Cardiac muscle cell (in vitro differentiated cells and primary cell): ENCODE data around the gene FBXO34. TPM values are rescaled to one million over a fixed set of nuclear protein-coding genes. Genes with fewer than 3 reads are reported as not detected.

Source experiments
- DNase-seq, 2 donors: peaks; one replicate each; pipeline versions ENCODE4 v3.0.0 to v3.0.0-alpha.2; 2010 to 2017; ENCODE audit warnings: low read depth in 1 of 2, low spot score in 1 of 2
- H3K27ac ChIP-seq: fragments of 200-600 bp; sonication (generic); 2 replicates; pipeline ENCODE4 v1.5.1; 2016
- H3K27me3 ChIP-seq: fragments of 200-600 bp; sonication (generic); 2 replicates; pipeline ENCODE4 v1.6.0; 2016; ENCODE audit warnings: control low read depth
- H3K36me3 ChIP-seq: fragments of 200-600 bp; sonication (generic); 2 replicates; pipeline ENCODE4 v1.5.1; 2016; ENCODE audit warnings: control low read depth
- H3K4me1 ChIP-seq: fragments of 200-600 bp; sonication (generic); 2 replicates; pipeline ENCODE4 v1.8.1; 2017; ENCODE audit warnings: low read depth, mild to moderate bottlenecking, mixed run types
- H3K4me3 ChIP-seq: fragments of 200-600 bp; sonication (generic); 2 replicates; pipeline ENCODE4 v1.5.1; 2016; ENCODE audit warnings: mild to moderate bottlenecking
- H3K9me3 ChIP-seq: fragments of 200-600 bp; sonication (generic); 2 replicates; pipeline ENCODE4 v1.5.1; 2017; ENCODE audit warnings: low read depth, mild to moderate bottlenecking, control low read depth
- polyA plus RNA-seq: library from polyadenylated mRNA; unstranded; fragments of >200 nt; fragmentation: Nextera tagmentation; extraction: Ambion mirVana; gene quantifications from 2 replicates; pipeline ENCODE4 v1.2.1, GENCODE V29; 2016
- total RNA-seq: library from RNA; depleted of rRNA; stranded (reverse); fragments of >200 nt; gene quantifications from 2 replicates; pipeline ENCODE4 v1.2.3, GENCODE V29; 2016
- TF ChIP-seq, protein P1 (sequence below): IDR thresholded peaks from 2 replicates; pipeline ENCODE4 v1.5.1; 2012; ENCODE audit warnings: low read depth, mild to moderate bottlenecking, low read length

FBXO34 gene
- total and polyA plus RNA-seq, 2 experiments from 2014 or later = 19.2 to 21.1 TPM

DNA sequence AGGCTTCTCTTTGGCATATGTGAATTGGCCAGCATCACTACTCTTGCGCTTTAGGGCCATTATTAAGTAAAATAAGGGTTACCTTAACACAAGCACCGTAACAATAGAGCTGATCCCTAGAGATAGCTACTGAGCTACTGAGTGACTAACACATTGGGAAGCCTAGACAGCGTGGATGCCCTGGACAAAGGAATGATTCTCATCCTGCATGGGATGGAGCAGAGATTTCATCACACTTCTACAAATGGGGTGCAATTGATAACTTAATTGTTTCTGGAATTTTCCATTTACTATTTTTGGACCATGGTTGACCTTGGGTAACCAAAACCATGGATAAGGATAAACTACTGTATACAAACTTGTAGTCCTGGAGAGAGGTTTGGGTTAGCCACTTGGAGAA, 57.1 kb downstream of the FBXO34 start:
- Histone ChIP-seq H3K36me3 (no peaks in the 10 kb centered on the region), H3K4me1 (peaks cover 21% of the 10 kb centered on the region), H3K27ac (peak overlapping the region; percentile 34), H3K4me3 (no peak overlapping the region), H3K27me3 (no peaks in the 10 kb centered on the region), H3K9me3 (no peaks in the 10 kb centered on the region)
- peak in 1 of 2 donors; percentile 36 for DNase-seq
- TF ChIP-seq, protein P1, sequence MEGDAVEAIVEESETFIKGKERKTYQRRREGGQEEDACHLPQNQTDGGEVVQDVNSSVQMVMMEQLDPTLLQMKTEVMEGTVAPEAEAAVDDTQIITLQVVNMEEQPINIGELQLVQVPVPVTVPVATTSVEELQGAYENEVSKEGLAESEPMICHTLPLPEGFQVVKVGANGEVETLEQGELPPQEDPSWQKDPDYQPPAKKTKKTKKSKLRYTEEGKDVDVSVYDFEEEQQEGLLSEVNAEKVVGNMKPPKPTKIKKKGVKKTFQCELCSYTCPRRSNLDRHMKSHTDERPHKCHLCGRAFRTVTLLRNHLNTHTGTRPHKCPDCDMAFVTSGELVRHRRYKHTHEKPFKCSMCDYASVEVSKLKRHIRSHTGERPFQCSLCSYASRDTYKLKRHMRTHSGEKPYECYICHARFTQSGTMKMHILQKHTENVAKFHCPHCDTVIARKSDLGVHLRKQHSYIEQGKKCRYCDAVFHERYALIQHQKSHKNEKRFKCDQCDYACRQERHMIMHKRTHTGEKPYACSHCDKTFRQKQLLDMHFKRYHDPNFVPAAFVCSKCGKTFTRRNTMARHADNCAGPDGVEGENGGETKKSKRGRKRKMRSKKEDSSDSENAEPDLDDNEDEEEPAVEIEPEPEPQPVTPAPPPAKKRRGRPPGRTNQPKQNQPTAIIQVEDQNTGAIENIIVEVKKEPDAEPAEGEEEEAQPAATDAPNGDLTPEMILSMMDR = no peak

- DNase-seq = no peak
- Histone ChIP-seq H3K4me1 (peaks cover 22% of the 10 kb centered on the region), H3K9me3 (no peaks in the 10 kb centered on the region), H3K4me3 (no peak overlapping the region), H3K27me3 (no peaks in the 10 kb centered on the region), H3K36me3 (no peaks in the 10 kb centered on the region), H3K27ac (no peak overlapping the region)
- TF ChIP-seq, protein P1 = no peak
These were observed 58.9 kb downstream of the FBXO34 start for GRCh38 chr14:55329999-55330710.

DNA sequence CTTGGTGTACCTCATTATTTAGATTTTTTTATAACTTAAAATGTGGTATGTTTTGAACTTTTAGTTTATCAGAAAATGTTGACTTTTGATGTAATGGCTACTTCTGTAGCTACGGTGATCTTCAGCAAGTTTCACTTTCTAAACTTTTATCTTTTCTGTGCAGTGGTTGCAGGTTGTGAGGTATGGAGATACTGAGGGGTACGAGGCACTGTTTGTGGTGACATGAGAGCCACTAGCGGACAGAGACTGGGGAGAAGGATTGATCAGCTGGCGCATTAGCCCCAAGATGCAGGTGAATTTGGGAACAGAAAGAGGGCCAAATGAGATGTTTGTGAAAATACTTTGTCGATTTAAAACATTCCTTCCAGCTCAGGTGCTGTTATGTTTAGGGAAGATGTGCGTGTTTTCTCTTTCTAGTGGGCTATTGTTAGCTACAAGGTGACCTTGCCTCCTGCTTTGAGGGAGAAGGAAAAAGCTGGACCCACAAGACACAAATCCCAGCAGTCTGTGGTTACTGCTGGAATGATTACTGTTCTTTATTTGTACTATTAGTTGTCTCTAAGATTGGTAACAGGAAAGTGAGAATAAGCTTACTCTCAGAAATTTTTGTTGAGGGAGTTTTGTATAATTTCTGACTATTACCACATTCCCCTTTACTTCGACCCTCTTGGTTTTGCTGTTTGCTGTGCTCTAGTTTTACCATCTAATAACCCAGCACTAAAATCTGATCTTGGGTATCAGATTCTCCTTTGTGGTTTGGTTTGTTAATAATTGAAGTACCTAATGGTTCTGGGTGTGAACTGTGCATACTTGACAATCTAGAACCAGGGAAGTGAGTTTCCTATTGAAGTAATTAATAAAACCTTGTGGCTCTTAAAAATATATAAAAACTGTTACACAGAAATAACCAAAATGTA, 61.7 kb downstream of the FBXO34 start:
- Histone ChIP-seq H3K36me3 (no peaks in the 10 kb centered on the region), H3K4me1 (peaks cover 22% of the 10 kb centered on the region), H3K27ac (peak overlapping the region; percentile 61), H3K9me3 (no peaks in the 10 kb centered on the region), H3K27me3 (no peaks in the 10 kb centered on the region), H3K4me3 (no peak overlapping the region)
- no peak for DNase-seq
- TF ChIP-seq, protein P1 = no peak

- Histone ChIP-seq H3K4me1 (peaks cover 22% of the 10 kb centered on the region), H3K4me3 (no peak overlapping the region), H3K36me3 (no peaks in the 10 kb centered on the region), H3K27ac (peak overlapping the region; percentile 18), H3K9me3 (no peaks in the 10 kb centered on the region), H3K27me3 (no peaks in the 10 kb centered on the region)
- DNase-seq = no peak
- TF ChIP-seq, protein P1 = no peak
These were observed 62.7 kb downstream of the FBXO34 start for GRCh38 chr14:55333711-55334485.

- DNase-seq = peak in 1 of 2 donors; percentile 27
- H3K4me1 ChIP-seq = peaks cover 14% of the 10 kb centered on the region
These were observed 64.9 kb downstream of the FBXO34 start for GRCh38 chr14:55336162-55336561.

More at GRCh38 chr14:55336162-55336561, 64.9 kb downstream of the FBXO34 start:
- Histone ChIP-seq H3K9me3 (no peaks in the 10 kb centered on the region), H3K27ac (no peak overlapping the region), H3K27me3 (no peaks in the 10 kb centered on the region), H3K4me3 (no peak overlapping the region), H3K36me3 (no peaks in the 10 kb centered on the region)
- TF ChIP-seq, protein P1 = no peak
